Neuronal stem cell (in vitro differentiated cells): ENCODE data around the gene ANKRD2.

Experiments
- DNase-seq: peaks from one replicate; pipeline ENCODE4 v3.0.0-alpha.2; 2013; ENCODE audit warnings: low spot score
- H2AFZ ChIP-seq: one replicate; pipeline ENCODE4 v1.6.1; 2013; ENCODE audit warnings: mild to moderate bottlenecking, low read length, inconsistent platforms
- H2AK5ac ChIP-seq: 2 replicates; pipeline ENCODE4 v1.6.1; 2013; ENCODE audit warnings: low read depth, mild to moderate bottlenecking, inconsistent platforms, low read length, moderate library complexity, mixed read lengths
- H2BK120ac ChIP-seq: 2 replicates; pipeline ENCODE4 v1.6.1; 2013; ENCODE audit warnings: low read depth, mild to moderate bottlenecking, inconsistent platforms, low read length, moderate library complexity, mixed read lengths
- H2BK12ac ChIP-seq: one replicate; pipeline ENCODE4 v1.6.1; 2013; ENCODE audit warnings: low read length, inconsistent platforms
- H2BK15ac ChIP-seq: 2 replicates; pipeline ENCODE4 v1.6.1; 2013; ENCODE audit warnings: mild to moderate bottlenecking, low read length, inconsistent platforms, mixed read lengths
- H2BK5ac ChIP-seq: one replicate; pipeline ENCODE4 v1.6.1; 2013; ENCODE audit warnings: inconsistent platforms, mild to moderate bottlenecking, low read length, moderate library complexity
- H3K14ac ChIP-seq: one replicate; pipeline ENCODE4 v1.6.1; 2013; ENCODE audit warnings: low read length, inconsistent platforms
- H3K18ac ChIP-seq: 2 replicates; pipeline ENCODE4 v1.6.1; 2013; ENCODE audit warnings: low read length, inconsistent platforms
- H3K23ac ChIP-seq: 2 replicates; pipeline ENCODE4 v1.6.1; 2013; ENCODE audit warnings: low read depth, mild to moderate bottlenecking, mixed read lengths, low read length, inconsistent platforms; ENCODE audit not compliant: poor library complexity
- H3K27ac ChIP-seq: replicated peaks from 3 replicates; pipeline ENCODE4 v1.5.1; 2013; ENCODE audit warnings: low read length, inconsistent platforms
- H3K27me3 ChIP-seq, 3 experiments: 2 replicates each; pipeline ENCODE4 v1.6.1; 2013; ENCODE audit warnings: low read length in 3 of 3, mild to moderate bottlenecking in 2 of 3, inconsistent platforms in 1 of 3, low read depth in 1 of 3, mixed read lengths in 1 of 3, moderate library complexity in 1 of 3; ENCODE audit not compliant: control insufficient read depth in 3 of 3, insufficient read depth in 3 of 3
- H3K36me3 ChIP-seq, 2 donors: replicated peaks in 1 of 2; 2 replicates each; pipeline ENCODE4 v1.6.1; 2013; ENCODE audit warnings: low read length in 2 of 2; ENCODE audit not compliant: control insufficient read depth in 2 of 2, insufficient read depth in 2 of 2
- H3K4ac ChIP-seq: 2 replicates; pipeline ENCODE4 v1.6.1; 2013; ENCODE audit warnings: inconsistent platforms, mild to moderate bottlenecking, low read length, moderate library complexity
- H3K4me1 ChIP-seq, 2 donors: 1 replicate in 1 of 2; 2 replicates in 1 of 2; pipeline ENCODE4 v1.6.1; 2013; ENCODE audit warnings: low read length in 2 of 2, low read depth in 1 of 2; ENCODE audit not compliant: control insufficient read depth in 2 of 2, insufficient read depth in 1 of 2
- H3K4me2 ChIP-seq: one replicate; pipeline ENCODE4 v1.6.1; 2013; ENCODE audit warnings: mild to moderate bottlenecking, low read length, inconsistent platforms; ENCODE audit not compliant: insufficient read depth, poor library complexity, severe bottlenecking
- H3K4me3 ChIP-seq, 2 donors: 2 replicates each; pipeline ENCODE4 v1.5.1; 2013; ENCODE audit warnings: low read length in 2 of 2, mild to moderate bottlenecking in 2 of 2, inconsistent platforms in 1 of 2, moderate library complexity in 1 of 2
- H3K79me1 ChIP-seq: one replicate; pipeline ENCODE4 v1.6.1; 2013; ENCODE audit warnings: low read depth, mild to moderate bottlenecking, inconsistent platforms, low read length, moderate library complexity
- H3K9ac ChIP-seq: one replicate; pipeline ENCODE4 v1.6.1; 2013; ENCODE audit warnings: mild to moderate bottlenecking, low read depth, low read length, inconsistent platforms; ENCODE audit not compliant: poor library complexity
- H3K9me3 ChIP-seq, 2 donors: replicated peaks in 1 of 2; 2 replicates each; pipeline versions ENCODE3 to v1.6.1; 2013; ENCODE audit warnings: low read length in 2 of 2, mild to moderate bottlenecking in 2 of 2, inconsistent platforms in 1 of 2, low read depth in 1 of 2, mixed read lengths in 1 of 2, moderate library complexity in 1 of 2; ENCODE audit not compliant: control insufficient read depth in 2 of 2, insufficient read depth in 1 of 2
- H4K8ac ChIP-seq: one replicate; pipeline ENCODE4 v1.6.1; 2013; ENCODE audit warnings: low read depth, mild to moderate bottlenecking, inconsistent platforms, low read length, moderate library complexity
- H4K91ac ChIP-seq: one replicate; pipeline ENCODE4 v1.6.1; 2013; ENCODE audit warnings: low read length, low read depth, mild to moderate bottlenecking, inconsistent platforms; ENCODE audit not compliant: poor library complexity
- WGBS, 2 donors: extraction: QIAGEN DNeasy Blood & Tissue Kit; methylation state at CpG; one replicate each; pipeline ENCODE4 v1.1.7; 2013; ENCODE audit warnings: missing lambda C conversion rate in 2 of 2, mixed read lengths in 1 of 2; ENCODE audit not compliant: insufficient read length in 2 of 2, insufficient replicate concordance in 1 of 2; ENCODE audit errors: extremely low coverage in 2 of 2; 5-methylcytosine and 5-hydroxymethylcytosine counted together

The ANKRD2 gene

GRCh38 chr10:97599272-97599619 lies 26.7 kb downstream of the ANKRD2 start:
- Histone ChIP-seq H3K4me2 (no peak overlapping the region), H2BK5ac (no peak overlapping the region), H3K18ac (no peak overlapping the region), H3K4ac (peak overlapping the region; percentile 10), H3K79me1 (no peaks in the 10 kb centered on the region), H2BK120ac (no peak overlapping the region), H3K36me3 (no peaks in the 10 kb centered on the region), H3K23ac (no peak overlapping the region), H3K4me3 (no peak overlapping the region), H3K9ac (no peak overlapping the region), H3K4me1 (peaks cover 2 to 5% of the 10 kb centered on the region in 2 donors), H4K91ac (no peak overlapping the region), H4K8ac (peak overlapping the region; percentile 48), H3K9me3 (no peaks in the 10 kb centered on the region), H2BK15ac (no peak overlapping the region), H2BK12ac (no peak overlapping the region), H2AFZ (no peak overlapping the region), H3K14ac (no peak overlapping the region), H2AK5ac (no peak overlapping the region), H3K27me3 (no peaks in the 10 kb centered on the region), H3K27ac (no peak overlapping the region)
- WGBS, 2 donors = no CpG with 5 or more reads among the region's 6 CpGs
- no peak for DNase-seq

GRCh38 chr10:97600616-97601015 lies 28.0 kb downstream of the ANKRD2 start:
- Histone ChIP-seq H3K9ac (no peak overlapping the region), H3K27me3 (no peaks in the 10 kb centered on the region), H3K9me3 (no peaks in the 10 kb centered on the region), H3K27ac (no peak overlapping the region), H2BK12ac (no peak overlapping the region), H3K18ac (no peak overlapping the region), H2BK15ac (no peak overlapping the region), H3K23ac (no peak overlapping the region), H3K4me1 (peaks cover 2 to 5% of the 10 kb centered on the region in 2 donors), H2AK5ac (no peak overlapping the region), H2BK5ac (no peak overlapping the region), H3K36me3 (no peaks in the 10 kb centered on the region), H3K4me3 (no peak overlapping the region), H3K14ac (no peak overlapping the region), H3K79me1 (no peaks in the 10 kb centered on the region), H4K91ac (no peak overlapping the region), H3K4ac (no peak overlapping the region), H4K8ac (no peak overlapping the region), H2AFZ (no peak overlapping the region), H2BK120ac (no peak overlapping the region), H3K4me2 (no peak overlapping the region)
- DNase-seq = no peak
- WGBS, 2 donors = no CpG with 5 or more reads among the region's 1 CpG

GRCh38 chr10:97601268-97602215 lies 29.0 kb downstream of the ANKRD2 start:
- Histone ChIP-seq H3K4me2 (no peak overlapping the region), H2BK120ac (no peak overlapping the region), H3K14ac (no peak overlapping the region), H2AFZ (no peak overlapping the region), H2BK5ac (no peak overlapping the region), H3K4ac (no peak overlapping the region), H3K9ac (no peak overlapping the region), H2BK12ac (no peak overlapping the region), H3K9me3 (no peaks in the 10 kb centered on the region), H4K8ac (no peak overlapping the region), H2BK15ac (no peak overlapping the region), H3K79me1 (no peaks in the 10 kb centered on the region), H2AK5ac (no peak overlapping the region), H3K27ac (no peak overlapping the region), H4K91ac (no peak overlapping the region), H3K4me1 (peaks cover 0 to 2% of the 10 kb centered on the region in 2 donors), H3K23ac (no peak overlapping the region), H3K36me3 (no peaks in the 10 kb centered on the region), H3K18ac (peak overlapping the region; percentile 28), H3K27me3 (no peaks in the 10 kb centered on the region), H3K4me3 (no peak overlapping the region)
- no peak for DNase-seq
- WGBS, 2 donors = no CpG with 5 or more reads among the region's 21 CpGs

- no peak overlapping the region for H2BK5ac ChIP-seq
- H2AK5ac ChIP-seq = no peak overlapping the region
- H3K4ac ChIP-seq = no peak overlapping the region
- no peaks in the 10 kb centered on the region for H3K27me3 ChIP-seq
- H3K18ac ChIP-seq = no peak overlapping the region
- no peak for DNase-seq
- peaks cover 1 to 10% of the 10 kb centered on the region in 2 donors for H3K4me1 ChIP-seq
- H2BK120ac ChIP-seq = no peak overlapping the region
- H3K14ac ChIP-seq = no peak overlapping the region
- H2BK15ac ChIP-seq = no peak overlapping the region
- H4K8ac ChIP-seq = no peak overlapping the region
- H3K36me3 ChIP-seq = no peaks in the 10 kb centered on the region
- whole genome bisulfite sequencing, 2 donors = no CpG with 5 or more reads among the region's 5 CpGs
- peak overlapping the region; percentile 1 for H2AFZ ChIP-seq
- H3K23ac ChIP-seq = no peak overlapping the region
- no peaks in the 10 kb centered on the region for H3K79me1 ChIP-seq
- no peaks in the 10 kb centered on the region for H3K9me3 ChIP-seq
- no peak overlapping the region for H4K91ac ChIP-seq
- H3K27ac ChIP-seq = no peak overlapping the region
- H3K4me2 ChIP-seq = no peak overlapping the region
- H2BK12ac ChIP-seq = no peak overlapping the region
- no peak overlapping the region for H3K4me3 ChIP-seq
- no peak overlapping the region for H3K9ac ChIP-seq
Observed at GRCh38 chr10:97607095-97607636, 34.6 kb downstream of the ANKRD2 start.
